ENCODE data around the gene IGSF11.
A peak's percentile ranks its signal among the peaks of the same experiment; 100 is the strongest.
"Not testable (repeated sequence)": the region's sequence is repeated elsewhere in the genome, so short reads cannot be mapped to it uniquely, and the experiment has no call there.

IGSF11 gene

DNA sequence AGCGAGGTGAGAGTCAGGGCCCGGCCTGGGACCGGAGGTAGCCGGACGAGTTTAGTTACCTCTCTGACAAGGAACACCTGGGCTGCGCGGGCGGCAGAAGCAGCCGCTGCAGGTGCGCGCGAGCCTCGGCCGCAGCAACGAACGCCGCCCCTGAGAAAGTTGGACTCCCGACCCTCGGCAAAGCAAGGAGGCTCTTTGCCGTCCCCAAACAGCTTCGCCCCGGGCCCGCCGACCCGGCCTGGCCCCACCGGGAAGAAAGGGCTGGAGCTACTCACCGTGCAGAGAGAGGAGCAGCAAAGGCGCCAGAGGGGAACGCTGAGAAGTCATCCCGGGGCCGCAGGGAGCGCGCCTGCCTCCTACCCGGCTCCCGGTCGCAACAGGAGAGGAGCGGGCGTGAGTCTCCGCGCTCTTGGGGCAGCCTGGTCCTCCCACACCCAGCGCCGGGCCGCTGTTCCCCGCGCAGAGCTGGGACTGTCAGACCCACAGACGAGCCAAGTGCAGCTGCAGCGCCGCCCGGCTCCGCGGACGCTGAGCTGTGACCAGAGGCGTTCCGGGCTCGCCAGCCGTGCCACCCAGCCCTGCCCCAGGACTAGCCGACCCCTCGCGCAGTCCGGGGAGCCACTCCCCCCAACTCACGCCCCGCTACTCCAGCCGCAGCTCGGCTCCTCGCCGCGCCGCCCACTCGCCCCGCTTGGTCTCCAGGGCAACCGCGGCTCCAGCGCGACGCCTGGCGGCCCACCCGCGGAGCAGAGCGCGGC lies at the start of gene IGSF11:
Gene IGSF11 (minus strand): TSS at position 591 of the 758 bp plus-strand sequence. CDS start 264 bp downstream, at position 327.
- peak; percentile 34 for DNase-seq

DNA sequence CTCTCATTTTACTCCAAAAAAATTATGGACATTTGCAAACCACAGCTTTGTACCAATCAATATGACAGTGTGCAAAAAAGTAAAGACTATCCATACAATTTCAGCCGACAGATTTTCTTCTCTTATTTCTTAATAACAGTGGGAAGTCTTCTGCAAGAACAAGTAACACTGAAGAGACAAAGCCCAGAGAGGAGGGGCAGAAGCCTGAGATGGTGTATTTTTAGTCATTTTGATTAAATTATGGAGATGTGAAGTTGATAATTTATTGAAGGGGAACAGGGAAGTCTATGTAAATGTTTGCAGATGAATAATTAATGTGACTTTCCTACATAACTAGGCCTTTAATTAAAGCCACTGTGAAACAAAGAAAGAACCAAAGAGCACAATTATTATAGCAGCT lies 45.7 kb upstream of the IGSF11 start:
- no peak for DNase-seq

GRCh38 chr3:119073258-119074001 lies 38.8 kb upstream of the IGSF11 start:
- no peak for DNase-seq

DNA sequence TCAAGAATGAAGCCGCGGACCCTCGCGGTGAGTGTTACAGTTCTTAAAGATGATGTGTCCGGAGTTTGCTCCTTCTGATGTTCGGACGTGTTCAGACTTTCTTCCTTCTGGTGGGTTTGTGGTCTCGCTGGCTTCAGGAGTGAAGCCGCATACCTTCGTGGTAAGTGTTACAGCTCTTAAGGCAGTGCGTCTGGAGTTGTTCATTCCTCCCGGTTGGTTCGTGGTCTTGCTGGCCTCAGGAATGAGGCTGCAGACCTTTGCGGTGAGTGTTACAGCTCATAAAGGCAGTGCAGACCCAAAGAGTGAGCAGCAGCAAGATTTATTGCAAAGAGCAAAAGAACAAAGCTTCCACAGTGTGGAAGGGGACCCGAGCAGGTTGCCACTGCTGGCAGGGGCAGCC lies 37.8 kb upstream of the IGSF11 start:
- DNase-seq: not testable (repeated sequence)

- no peak for DNase-seq
These were observed 35.1 kb upstream of the IGSF11 start for GRCh38 chr3:119069725-119070124.

- DNase-seq: no peak
These were observed 28.8 kb upstream of the IGSF11 start for GRCh38 chr3:119063471-119063870.

GRCh38 chr3:119062892-119063291 lies 28.2 kb upstream of the IGSF11 start:
- DNase-seq: no peak

- DNase-seq: no peak
These were observed 9.9 kb upstream of the IGSF11 start for GRCh38 chr3:119044593-119044992.

DNA sequence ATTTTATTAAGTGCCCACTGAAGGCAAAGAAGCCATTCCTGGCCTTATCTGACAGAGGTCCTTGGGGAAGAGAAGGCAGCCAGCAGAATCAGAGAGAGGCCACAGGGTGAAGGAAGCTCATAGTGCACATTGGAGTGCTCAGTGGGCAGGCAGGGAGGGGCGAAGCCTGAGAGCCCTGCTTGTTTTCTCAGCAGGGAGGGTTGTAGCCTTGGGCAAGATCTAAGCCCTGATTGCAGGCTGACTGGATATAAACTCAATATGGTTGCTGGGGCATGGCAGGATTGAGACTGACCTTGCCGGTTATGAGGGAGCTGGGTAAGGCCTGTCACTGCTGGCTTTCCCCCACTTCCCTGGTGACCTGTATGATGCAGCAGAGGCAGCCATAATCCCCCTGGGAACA lies 7.5 kb upstream of the IGSF11 start:
- no peak for DNase-seq

DNA sequence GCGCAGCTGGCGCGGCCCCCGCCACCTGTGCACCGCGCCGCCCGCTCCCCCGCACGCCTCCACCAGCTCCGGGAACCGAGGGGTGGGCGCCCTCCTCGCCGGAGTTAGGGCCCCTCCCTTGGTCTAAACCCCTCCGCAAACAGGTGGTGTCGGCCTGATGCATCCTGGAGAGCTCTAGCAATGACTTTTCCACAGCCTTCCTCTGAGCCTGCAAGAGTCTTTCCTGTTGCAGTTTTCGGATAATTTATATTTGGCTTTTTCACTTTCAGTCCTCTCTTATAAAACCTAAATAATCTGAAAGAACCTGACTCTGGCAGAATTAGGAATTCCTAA lies 334 bp upstream of the IGSF11 start:
- DNase-seq: no peak

DNA sequence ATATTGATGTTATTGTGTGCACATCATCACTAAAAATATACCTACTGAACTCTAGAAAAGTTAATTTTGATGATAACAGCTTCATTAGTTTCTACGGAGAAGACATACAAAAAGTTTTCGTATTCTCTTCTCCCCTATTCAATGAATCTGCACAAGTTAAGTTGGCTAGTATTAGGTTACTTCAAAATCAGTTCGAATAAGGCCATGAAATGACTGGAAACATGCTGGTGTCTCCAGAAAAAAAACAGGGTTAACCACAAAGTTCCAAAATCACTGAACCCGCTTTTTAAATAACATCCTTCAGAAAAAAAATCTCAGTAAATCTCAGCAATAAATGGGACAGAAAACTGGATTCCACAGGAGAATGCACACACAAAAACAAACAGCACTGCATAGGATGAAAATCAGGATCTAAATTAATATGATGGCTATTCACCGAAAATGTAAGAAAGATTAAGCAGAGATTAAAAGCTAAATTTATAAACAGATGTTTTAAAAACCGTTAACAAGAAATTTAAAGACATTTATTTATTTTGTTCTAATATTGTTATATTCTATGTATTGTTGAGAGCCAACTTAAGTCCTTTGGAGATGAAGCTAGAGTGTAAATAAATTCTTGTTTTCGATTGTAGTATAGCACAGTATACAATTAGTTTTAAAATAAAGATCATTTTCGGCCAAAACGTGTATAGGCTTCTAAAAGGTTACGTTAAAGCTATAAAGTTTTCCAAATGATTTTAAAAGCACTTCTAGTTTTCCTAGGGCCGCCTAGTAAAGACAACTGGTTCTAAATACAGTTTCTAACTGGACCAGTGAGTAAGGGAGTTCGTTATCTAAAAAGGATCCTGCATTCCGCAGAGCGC lies 1.0 kb downstream of the IGSF11 start:
- no peak for DNase-seq

GRCh38 chr3:119025171-119025795 lies 9.4 kb downstream of the IGSF11 start:
- DNase-seq: no peak

GRCh38 chr3:119019767-119020518 lies 14.7 kb downstream of the IGSF11 start:
- DNase-seq: no peak

- no peak for DNase-seq
These were observed 15.8 kb downstream of the IGSF11 start for GRCh38 chr3:119018690-119019463.

DNA sequence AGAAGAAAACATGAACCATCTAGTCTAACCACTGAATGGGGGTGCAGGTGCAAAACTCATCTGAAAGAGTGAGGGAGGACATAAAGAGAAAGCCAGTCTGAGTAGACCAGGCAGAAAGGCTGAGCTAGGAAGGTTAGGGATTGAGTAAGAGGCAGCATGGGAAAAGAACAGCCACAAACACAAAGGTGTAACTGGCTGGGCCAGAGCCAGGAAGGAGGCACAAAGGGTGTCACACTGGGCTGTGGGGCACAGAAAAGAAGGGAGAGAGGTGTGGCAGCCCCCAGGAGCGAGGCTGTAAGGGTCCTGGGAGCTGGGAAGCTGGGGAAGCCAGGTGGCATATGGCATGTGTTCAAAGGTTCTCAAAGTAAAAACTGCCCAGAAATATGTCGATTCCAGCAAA lies 18.7 kb downstream of the IGSF11 start:
- no peak for DNase-seq

- no peak for DNase-seq
These were observed 20.7 kb downstream of the IGSF11 start for GRCh38 chr3:119013951-119014350.

DNA sequence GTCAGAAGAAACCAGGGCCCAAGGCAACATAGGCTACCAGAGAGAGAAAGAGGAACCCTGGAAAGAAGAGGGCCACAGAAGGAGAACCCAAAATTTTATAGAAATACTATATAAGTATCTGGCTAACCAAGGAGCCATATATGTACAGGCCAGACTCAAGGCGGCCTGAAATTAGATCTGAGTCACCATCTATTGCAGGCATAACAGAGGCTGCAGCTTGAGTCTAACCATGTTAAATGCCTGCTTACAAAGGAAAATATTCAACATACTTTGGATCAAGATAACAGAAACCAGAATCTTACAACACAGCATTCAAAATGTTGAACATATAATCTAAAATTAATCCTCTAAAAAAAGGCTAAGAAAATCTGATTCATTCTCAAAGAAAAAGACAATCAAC lies 23.1 kb downstream of the IGSF11 start:
- no peak for DNase-seq

GRCh38 chr3:118997190-118997589 lies 37.5 kb downstream of the IGSF11 start:
- DNase-seq: no peak

DNA sequence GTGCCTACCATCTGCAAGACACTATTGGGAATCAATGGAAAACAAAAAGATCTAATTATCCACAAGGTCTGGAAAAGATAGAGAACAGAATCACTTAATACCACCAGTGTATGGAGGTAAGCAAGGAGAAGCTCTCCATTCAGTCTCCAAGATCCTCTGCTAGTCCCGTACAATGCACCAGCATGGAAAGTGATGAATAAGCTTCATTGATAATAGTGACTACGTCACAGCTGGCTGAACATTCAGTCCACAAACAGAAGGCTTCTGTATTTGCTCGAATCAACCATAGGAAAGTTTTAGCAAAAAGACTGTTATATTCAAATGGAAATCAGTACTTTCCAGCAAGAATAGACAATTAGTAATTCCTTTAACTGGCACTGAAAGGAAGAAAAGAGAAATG lies 42.9 kb downstream of the IGSF11 start:
- DNase-seq: no peak

- no peak for DNase-seq
These were observed 43.7 kb downstream of the IGSF11 start for GRCh38 chr3:118990823-118991560.

All from activated effector memory CD4-positive, alpha-beta T cell treated with Interleukin-2 at 50 U/mL for 16 hours (primary cell).